HEK293T (cell line): ENCODE measurements around the gene OR6C6.

Experiments used
- ARNT ChIP-seq: fragments of 450-650 bp; IDR thresholded peaks from 2 replicates; pipeline ENCODE4 v1.6.1; 2017; ENCODE audit warnings: mild to moderate bottlenecking
- ELF4 ChIP-seq: fragments of 450-650 bp; IDR thresholded peaks from 2 replicates; pipeline ENCODE4 v1.6.1; 2017; ENCODE audit warnings: antibody characterized with exemption
- FOXA1 ChIP-seq: fragments of 450-650 bp; IDR thresholded peaks from 2 replicates; pipeline ENCODE4 v1.6.1; 2016; ENCODE audit warnings: mild to moderate bottlenecking
- FOXK2 ChIP-seq: fragments of 450-650 bp; IDR thresholded peaks from 2 replicates; pipeline ENCODE4 v1.6.1; 2016; ENCODE audit warnings: mild to moderate bottlenecking
- HDGF ChIP-seq: fragments of 450-650 bp; IDR thresholded peaks from 2 replicates; pipeline ENCODE4 v1.6.1; 2017; ENCODE audit warnings: antibody characterized with exemption, borderline replicate concordance
- LEF1 ChIP-seq: fragments of 450-650 bp; IDR thresholded peaks from 2 replicates; pipeline ENCODE4 v1.6.1; 2017; ENCODE audit warnings: mild to moderate bottlenecking, borderline replicate concordance
- NFRKB ChIP-seq: fragments of 450-650 bp; IDR thresholded peaks from 2 replicates; pipeline ENCODE4 v1.6.1; 2016; ENCODE audit warnings: mild to moderate bottlenecking, moderate library complexity
- PKNOX1 ChIP-seq: fragments of 450-650 bp; IDR thresholded peaks from 2 replicates; pipeline ENCODE4 v1.6.1; 2016
- SP1 ChIP-seq: fragments of 450-650 bp; IDR thresholded peaks from 2 replicates; pipeline ENCODE4 v1.6.1; 2017
- SUZ12 ChIP-seq: fragments of 450-650 bp; IDR thresholded peaks from 2 replicates; pipeline ENCODE4 v1.6.1; 2016; ENCODE audit warnings: mild to moderate bottlenecking
- TARDBP ChIP-seq: fragments of 450-650 bp; IDR thresholded peaks from 2 replicates; pipeline ENCODE4 v1.6.1; 2016

- no peak for TF ChIP-seq ARNT
- no peak for TF ChIP-seq NFRKB
- TF ChIP-seq ELF4: no peak
- TF ChIP-seq HDGF: no peak
- no peak for TF ChIP-seq FOXA1
- no peak for TF ChIP-seq SUZ12
- no peak for TF ChIP-seq TARDBP
- TF ChIP-seq LEF1: no peak
- no peak for TF ChIP-seq FOXK2
- TF ChIP-seq PKNOX1: no peak
- TF ChIP-seq SP1: no peak
Measured at GRCh38 chr12:55258303-55258702, 38.1 kb downstream of the OR6C6 start.
